Gastrocnemius medialis (tissue), 4 donors: Measurements from ENCODE around the gene PLS3.

Experiments
- POLR2A ChIP-seq, 2 donors: fragments of 450-650 bp; IDR thresholded peaks; one replicate each; pipeline ENCODE4 v1.6.1; 2017; ENCODE audit warnings: antibody characterized with exemption in 2 of 2, mild to moderate bottlenecking in 2 of 2, moderate library complexity in 2 of 2
- TF ChIP-seq, protein P1 (sequence below), 5 experiments: fragments of 450-650 bp in 3 of 5; fragments of 200-600 bp in 2 of 5; sonication (generic) in 2 of 5; IDR thresholded peaks in 4 of 5; conservative IDR thresholded peaks in 1 of 5; 1 replicate in 4 of 5; 2 replicates in 1 of 5; pipeline ENCODE4 v1.5.1; 2016 to 2019; ENCODE audit warnings: antibody characterized with exemption in 5 of 5, mild to moderate bottlenecking in 3 of 5, moderate library complexity in 3 of 5

DNA sequence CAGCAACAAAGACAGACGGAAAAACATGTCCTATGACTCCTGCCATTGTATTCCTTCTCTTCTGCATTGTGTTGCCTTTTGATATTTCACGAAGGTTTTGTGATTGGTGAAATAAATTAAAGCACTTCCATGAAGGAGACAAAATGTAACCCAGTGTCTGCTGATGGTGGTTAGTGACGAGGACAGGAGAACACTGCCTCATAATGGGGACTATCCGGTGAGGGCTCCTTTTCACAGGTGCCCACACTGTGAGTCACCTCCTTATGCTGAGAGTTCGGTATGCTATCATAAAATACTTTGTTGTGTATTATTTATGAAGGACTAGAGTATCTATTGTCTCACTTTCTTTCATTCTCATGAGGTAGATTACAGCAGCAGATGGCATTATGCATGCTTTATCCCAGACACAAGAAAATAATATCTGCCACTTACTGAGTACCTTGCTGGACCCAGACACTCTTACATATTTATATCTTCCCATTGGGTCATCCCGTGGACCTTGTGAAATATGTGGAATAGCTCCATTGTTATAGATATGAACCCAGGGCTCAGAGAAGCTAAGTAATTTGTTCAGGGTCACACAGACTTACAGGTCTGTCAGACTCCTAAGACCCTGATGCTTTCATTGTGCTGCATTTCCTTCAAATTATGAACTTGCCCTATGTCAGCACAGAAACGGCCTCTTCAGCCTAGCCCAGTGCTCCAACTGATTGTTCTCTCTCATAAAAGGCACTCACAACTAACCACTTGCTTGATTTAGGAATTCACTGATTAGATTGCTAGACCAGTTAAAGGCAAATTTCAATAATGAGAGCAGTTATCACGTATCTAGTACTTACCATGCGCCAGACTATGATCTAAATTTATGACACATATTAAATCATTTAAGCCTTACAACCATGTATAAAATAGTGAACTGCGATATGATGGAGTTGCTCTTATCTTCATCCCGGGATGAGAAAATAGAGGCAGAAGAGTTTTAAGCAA, 31.2 kb downstream of the PLS3 start:
- TF ChIP-seq POLR2A (IDR thresholded peaks at IDR 0.05): no peak
- TF ChIP-seq, protein P1, sequence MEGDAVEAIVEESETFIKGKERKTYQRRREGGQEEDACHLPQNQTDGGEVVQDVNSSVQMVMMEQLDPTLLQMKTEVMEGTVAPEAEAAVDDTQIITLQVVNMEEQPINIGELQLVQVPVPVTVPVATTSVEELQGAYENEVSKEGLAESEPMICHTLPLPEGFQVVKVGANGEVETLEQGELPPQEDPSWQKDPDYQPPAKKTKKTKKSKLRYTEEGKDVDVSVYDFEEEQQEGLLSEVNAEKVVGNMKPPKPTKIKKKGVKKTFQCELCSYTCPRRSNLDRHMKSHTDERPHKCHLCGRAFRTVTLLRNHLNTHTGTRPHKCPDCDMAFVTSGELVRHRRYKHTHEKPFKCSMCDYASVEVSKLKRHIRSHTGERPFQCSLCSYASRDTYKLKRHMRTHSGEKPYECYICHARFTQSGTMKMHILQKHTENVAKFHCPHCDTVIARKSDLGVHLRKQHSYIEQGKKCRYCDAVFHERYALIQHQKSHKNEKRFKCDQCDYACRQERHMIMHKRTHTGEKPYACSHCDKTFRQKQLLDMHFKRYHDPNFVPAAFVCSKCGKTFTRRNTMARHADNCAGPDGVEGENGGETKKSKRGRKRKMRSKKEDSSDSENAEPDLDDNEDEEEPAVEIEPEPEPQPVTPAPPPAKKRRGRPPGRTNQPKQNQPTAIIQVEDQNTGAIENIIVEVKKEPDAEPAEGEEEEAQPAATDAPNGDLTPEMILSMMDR (IDR thresholded peaks at IDR 0.05 in 4 of 5, conservative IDR thresholded peaks at IDR 0.05 in 1 of 5): no peak
